Right cardiac atrium (tissue), 5 donors: Measurements from ENCODE around the gene NKX6-1. TPM values are rescaled to one million over a fixed set of nuclear protein-coding genes. Genes with fewer than 3 reads are reported as not detected.
A peak's percentile ranks its signal among the peaks of the same experiment; 100 is the strongest.

ENCODE experiments used
- ATAC-seq, 2 donors: fragments of 200-7000 bp; cut with Tn5 transposase; one replicate each; pipeline versions ENCODE4 v1.8.0 to v1.9.1; 2020; ENCODE audit warnings: moderate library complexity in 2 of 2, mild to moderate bottlenecking in 1 of 2
- DNase-seq, 3 donors: peaks; one replicate each; pipeline ENCODE4 v3.0.0-alpha.2; 2020
- H3K27ac ChIP-seq: one replicate; pipeline ENCODE4 v1.5.1; 2013; ENCODE audit warnings: mild to moderate bottlenecking, low read length, control low read depth, moderate library complexity
- H3K27me3 ChIP-seq: one replicate; pipeline ENCODE4 v1.6.1; 2013; ENCODE audit not compliant: control insufficient read depth, insufficient read depth
- H3K4me1 ChIP-seq: one replicate; pipeline ENCODE4 v1.6.1; 2013; ENCODE audit warnings: low read length; ENCODE audit not compliant: control insufficient read depth, insufficient read depth
- H3K4me3 ChIP-seq: one replicate; pipeline ENCODE4 v1.5.1; 2013; ENCODE audit warnings: low read length, control low read depth
- H3K9me3 ChIP-seq: one replicate; pipeline ENCODE4 v1.6.1; 2013; ENCODE audit warnings: low read length; ENCODE audit not compliant: control insufficient read depth
- WGBS: extraction: QIAGEN DNeasy Blood & Tissue Kit; methylation state at CpG from one replicate; pipeline ENCODE4 v1.1.7; 2013; 5-methylcytosine and 5-hydroxymethylcytosine counted together
- intact Hi-C, 4 donors: fragments of 100-400 bp; cut with DNase I; formaldehyde crosslinking; loops; one replicate each; pipeline versions ENCODE4 v1.11.0 to v1.14.0; 2022 to 2023
- long read RNA-seq, 4 donors: library from polyadenylated mRNA; unstranded; transcript quantifications; one replicate each; pipeline ENCODE4 v2.0.0, GENCODE V29; 2020 to 2021
- polyA plus RNA-seq: library from polyadenylated mRNA; stranded (reverse); fragments of 200-250 nt; gene quantifications from one replicate; pipeline ENCODE4 v1.2.3, GENCODE V29; 2013
- total RNA-seq, 4 donors: library from RNA; stranded (reverse); fragmentation: NEBNext Ultra II Directional; extraction: Animal tissue kit (Norgen Biotek cat#: 25700); gene quantifications; one replicate each; pipeline ENCODE4 v1.2.1, GENCODE V29; 2021
- donor health status: healthy with polysubstance abuse.
- donor health status: DM: no; HTN: yes; CAD: no.
- donor health status: DM: no; HTN: no; CAD: no.
- donor health status: DM: no; HTN: yes; CAD: no; lungs with severe emphysema.
- donor health status: DM: yes; HTN: yes; CAD: no.

NKX6-1 gene
- total RNA-seq (not detected), polyA plus RNA-seq (not detected)
- long read RNA-seq, donor 1: 0 reads
- long read RNA-seq, donor 2: 0 reads
- long read RNA-seq, donor 3: 0 reads
- long read RNA-seq, donor 4: 0 reads

GRCh38 chr4:84498935-84499623 lies at the start of gene NKX6-1:
TSS of gene NKX6-1 (minus strand) at chr4:84499292. CDS start at chr4:84498228, 1,064 bp downstream.
- Histone ChIP-seq H3K27me3 (no peaks in the 10 kb centered on the region), H3K4me3 (peak within 1 kb of the TSS; percentile 36), H3K9me3 (no peaks in the 10 kb centered on the region), H3K27ac (no peak within 1 kb of the TSS), H3K4me1 (peaks cover 5% of the 10 kb centered on the region)
- 3% methylated on average over 47 of the region's 47 CpGs for WGBS
- DNase-seq (peak; percentile 52 to 85 (median 75)), ATAC-seq (peak; percentile 80 to 91)
- intact Hi-C loops: no loop called here

- Histone ChIP-seq H3K9me3 (no peaks in the 10 kb centered on the region), H3K4me1 (no peaks in the 10 kb centered on the region), H3K4me3 (no peak overlapping the region), H3K27me3 (no peaks in the 10 kb centered on the region), H3K27ac (no peak overlapping the region)
- ATAC-seq: no peak
- WGBS: 74% methylated on average over 3 of the region's 3 CpGs
- no peak for DNase-seq
- intact Hi-C loops: no loop called here
Observed at GRCh38 chr4:84547211-84547610, 48.1 kb upstream of the NKX6-1 start.

DNA sequence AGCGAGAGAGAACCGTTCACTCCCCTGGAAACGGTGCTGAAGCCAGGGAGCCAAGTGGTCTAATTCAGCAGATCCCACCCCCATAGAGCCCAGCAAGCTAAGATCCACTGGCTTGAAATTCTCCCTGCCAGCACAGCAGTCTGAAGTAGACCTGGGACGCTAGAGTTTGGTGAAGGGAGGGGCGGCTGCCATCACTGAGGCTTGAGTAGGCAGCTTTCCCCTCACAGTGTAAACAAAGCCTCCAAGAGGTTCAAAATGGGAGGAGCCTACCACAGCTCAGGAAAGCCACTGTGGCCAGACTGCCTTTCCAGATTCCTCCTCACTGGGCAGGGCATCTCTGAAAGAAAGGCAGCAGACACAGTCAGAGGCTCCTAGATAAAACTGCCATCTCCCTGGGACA lies 46.0 kb upstream of the NKX6-1 start:
- no peak overlapping the region for H3K4me3 ChIP-seq
- intact Hi-C loops: no loop called here
- DNase-seq (no peak), ATAC-seq (no peak)
- H3K4me1 ChIP-seq: no peaks in the 10 kb centered on the region
- no peak overlapping the region for H3K27ac ChIP-seq
- WGBS: 67% methylated on average over 5 of the region's 5 CpGs
- no peaks in the 10 kb centered on the region for H3K27me3 ChIP-seq
- no peaks in the 10 kb centered on the region for H3K9me3 ChIP-seq

- WGBS: 92% methylated on average over 2 of the region's 2 CpGs
- ATAC-seq (no peak), DNase-seq (no peak)
- no peaks in the 10 kb centered on the region for H3K9me3 ChIP-seq
- no peaks in the 10 kb centered on the region for H3K27me3 ChIP-seq
- no peak overlapping the region for H3K27ac ChIP-seq
- intact Hi-C loops: no loop called here
- H3K4me1 ChIP-seq: no peaks in the 10 kb centered on the region
- H3K4me3 ChIP-seq: no peak overlapping the region
Observed at GRCh38 chr4:84535901-84536300, 36.8 kb upstream of the NKX6-1 start.

GRCh38 chr4:84531689-84532088 lies 32.6 kb upstream of the NKX6-1 start:
- DNase-seq (no peak), ATAC-seq (no peak)
- Histone ChIP-seq H3K27ac (no peak overlapping the region), H3K4me1 (no peaks in the 10 kb centered on the region), H3K4me3 (no peak overlapping the region), H3K27me3 (no peaks in the 10 kb centered on the region), H3K9me3 (no peaks in the 10 kb centered on the region)
- intact Hi-C loops: no loop called here
- WGBS: 68% methylated on average over 2 of the region's 2 CpGs

DNA sequence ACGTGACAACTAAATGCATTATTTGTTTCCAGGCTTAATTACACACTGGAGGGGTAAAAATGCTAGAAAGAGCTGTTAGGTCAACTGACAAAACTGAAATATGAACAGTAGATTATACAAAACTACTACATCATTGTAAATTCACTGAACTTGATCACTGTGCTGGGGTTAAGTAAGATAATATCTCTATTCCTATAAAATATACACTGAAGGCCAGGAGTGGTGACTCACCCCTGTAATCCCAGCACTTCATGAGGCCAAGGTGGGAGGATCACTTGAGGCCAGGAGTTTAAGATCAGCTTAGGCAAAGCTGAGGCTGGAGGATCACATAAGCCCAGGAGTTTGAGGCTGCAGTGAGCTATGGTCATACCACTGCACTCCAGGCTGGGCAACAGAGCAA lies 31.8 kb upstream of the NKX6-1 start:
- ATAC-seq: no peak
- Histone ChIP-seq H3K4me1 (no peaks in the 10 kb centered on the region), H3K27me3 (no peaks in the 10 kb centered on the region), H3K27ac (no peak overlapping the region), H3K9me3 (no peaks in the 10 kb centered on the region), H3K4me3 (no peak overlapping the region)
- 39% methylated on average over 1 of the region's 1 CpG for WGBS
- intact Hi-C loops: no loop called here
- no peak for DNase-seq

DNA sequence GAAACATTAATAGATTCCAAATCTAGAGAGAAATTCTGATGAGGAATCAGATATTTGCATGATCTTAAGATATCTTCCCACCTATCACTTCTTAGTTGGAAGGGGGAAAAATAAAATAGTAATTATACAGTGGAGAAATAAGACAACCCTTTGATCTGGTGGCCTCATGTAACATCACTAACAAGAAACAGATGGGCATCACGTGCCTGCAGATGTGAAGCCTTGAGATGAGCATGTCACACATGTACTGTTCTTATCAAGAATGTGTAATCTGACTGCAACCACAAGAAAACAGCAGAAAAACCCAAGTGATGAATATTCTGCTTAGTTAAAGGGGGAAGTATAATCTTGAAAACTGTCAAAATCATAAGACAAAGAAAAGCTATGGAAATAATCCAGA lies 31.4 kb upstream of the NKX6-1 start:
- H3K4me3 ChIP-seq: no peak overlapping the region
- WGBS: 46% methylated on average over 1 of the region's 1 CpG
- no peaks in the 10 kb centered on the region for H3K27me3 ChIP-seq
- intact Hi-C loops: no loop called here
- no peak overlapping the region for H3K27ac ChIP-seq
- DNase-seq: no peak
- no peaks in the 10 kb centered on the region for H3K4me1 ChIP-seq
- no peaks in the 10 kb centered on the region for H3K9me3 ChIP-seq
- ATAC-seq: no peak

- H3K27ac ChIP-seq: no peak overlapping the region
- intact Hi-C loops: no loop called here
- no peak for DNase-seq
- no peaks in the 10 kb centered on the region for H3K9me3 ChIP-seq
- no peak for ATAC-seq
- WGBS: 92% methylated on average over 2 of the region's 2 CpGs
- H3K4me1 ChIP-seq: no peaks in the 10 kb centered on the region
- H3K4me3 ChIP-seq: no peak overlapping the region
- H3K27me3 ChIP-seq: no peaks in the 10 kb centered on the region
Observed at GRCh38 chr4:84529169-84529751, 30.2 kb upstream of the NKX6-1 start.

GRCh38 chr4:84527391-84527790 lies 28.3 kb upstream of the NKX6-1 start:
- Histone ChIP-seq H3K4me3 (no peak overlapping the region), H3K9me3 (no peaks in the 10 kb centered on the region), H3K27ac (no peak overlapping the region), H3K4me1 (no peaks in the 10 kb centered on the region), H3K27me3 (no peaks in the 10 kb centered on the region)
- DNase-seq (no peak), ATAC-seq (no peak)
- intact Hi-C loops: no loop called here

- ATAC-seq: no peak
- Histone ChIP-seq H3K9me3 (no peaks in the 10 kb centered on the region), H3K27ac (no peak overlapping the region), H3K4me1 (no peaks in the 10 kb centered on the region), H3K4me3 (no peak overlapping the region), H3K27me3 (peaks cover 4% of the 10 kb centered on the region)
- 64% methylated on average over 2 of the region's 2 CpGs for WGBS
- intact Hi-C loops: no loop called here
- DNase-seq: no peak
Observed at GRCh38 chr4:84515075-84515474, 16.0 kb upstream of the NKX6-1 start.

- 71% methylated on average over 5 of the region's 5 CpGs for WGBS
- no peaks in the 10 kb centered on the region for H3K4me1 ChIP-seq
- ATAC-seq (no peak), DNase-seq (no peak)
- peaks cover 7% of the 10 kb centered on the region for H3K27me3 ChIP-seq
- no peak overlapping the region for H3K27ac ChIP-seq
- no peaks in the 10 kb centered on the region for H3K9me3 ChIP-seq
- H3K4me3 ChIP-seq: no peak overlapping the region
- intact Hi-C loops: no loop called here
Observed at GRCh38 chr4:84512277-84512676, 13.2 kb upstream of the NKX6-1 start.
